Stimulated activated CD4-positive, alpha-beta T cell treated with anti-CD3 and anti-CD28 coated beads, Interleukin-4, amount 100 ng/mL, for 4 hours (primary cell): ENCODE data around the gene SIRT3.

ENCODE experiments used
- DNase-seq, 2 experiments: peaks; one replicate each; pipeline ENCODE4 v3.0.0-alpha.2; 2020

Gene SIRT3

GRCh38 chr11:213111-213510 lies 23.0 kb downstream of the SIRT3 start:
- DNase-seq, result no peak

GRCh38 chr11:212150-213100 lies 23.7 kb downstream of the SIRT3 start:
- DNase-seq, result no peak

GRCh38 chr11:211741-212140 lies 24.4 kb downstream of the SIRT3 start:
- no peak for DNase-seq

GRCh38 chr11:211295-211694 lies 24.8 kb downstream of the SIRT3 start:
- DNase-seq, result no peak

GRCh38 chr11:210803-211180 lies 25.4 kb downstream of the SIRT3 start:
- no peak for DNase-seq

- no peak for DNase-seq
Measured at GRCh38 chr11:210122-210802, 25.9 kb downstream of the SIRT3 start.

GRCh38 chr11:209275-210121 lies 26.6 kb downstream of the SIRT3 start:
- no peak for DNase-seq

- peak in 1 of 2 experiments; percentile 64 for DNase-seq
Measured at GRCh38 chr11:208917-209260, 27.3 kb downstream of the SIRT3 start.

- peak; percentile 77 to 80 for DNase-seq
Measured at GRCh38 chr11:208181-208916, 27.8 kb downstream of the SIRT3 start.

- no peak for DNase-seq
Measured at GRCh38 chr11:207863-208180, 28.3 kb downstream of the SIRT3 start.

- DNase-seq, result peak; percentile 93 to 98
Measured at GRCh38 chr11:207208-207862, 28.8 kb downstream of the SIRT3 start, which contains the start of the genes BET1L and RIC8A. BET1L (minus strand) TSS chr11:207399; CDS start chr11:207321, 78 bp downstream. RIC8A (plus strand) TSS chr11:207708; CDS start chr11:208855, 1,147 bp downstream.

GRCh38 chr11:206526-207207 lies 29.5 kb downstream of the SIRT3 start:
- DNase-seq, result peak in 1 of 2 experiments; percentile 14

- DNase-seq, result no peak
Measured at GRCh38 chr11:206002-206384, 30.1 kb downstream of the SIRT3 start.

GRCh38 chr11:205221-206001 lies 30.7 kb downstream of the SIRT3 start:
- DNase-seq, result no peak

GRCh38 chr11:204587-205109 lies 31.5 kb downstream of the SIRT3 start:
- DNase-seq, result no peak

- no peak for DNase-seq
Measured at GRCh38 chr11:203945-204586, 32.1 kb downstream of the SIRT3 start.

GRCh38 chr11:203056-203944 lies 32.8 kb downstream of the SIRT3 start:
- DNase-seq, result no peak

- DNase-seq, result no peak
Measured at GRCh38 chr11:202490-202889, 33.7 kb downstream of the SIRT3 start.

GRCh38 chr11:201966-202365 lies 34.2 kb downstream of the SIRT3 start:
- DNase-seq, result no peak
